IMR-90 (cell line): Measurements from ENCODE around the gene PPFIBP2. TPM values are rescaled to one million over a fixed set of nuclear protein-coding genes. Genes with fewer than 3 reads are reported as not detected.

ENCODE experiments used
- ATAC-seq: fragments of 200-7000 bp; cut with Tn5 transposase; 2 replicates; pipeline ENCODE4 v1.9.1; 2020; ENCODE audit warnings: low read depth, mild to moderate bottlenecking, moderate library complexity
- BruUV-seq: library from RNA; stranded (reverse); fragments of 400-500 nt; replicated peaks from 2 replicates; lab custom pipeline; 2021; lab: Mats Ljungman, UMichigan
- CTCF ChIA-PET: fragments of 300-600 bp; formaldehyde crosslinking; extraction: SDS; loops from one replicate; lab custom pipeline; 2021; ENCODE audit warnings: antibody characterized with exemption; lab: Yijun Ruan, JAX
- POLR2A ChIA-PET: fragments of 300-600 bp; sonication (Branson Sonifier 250); formaldehyde crosslinking; loops from one replicate; lab custom pipeline; 2022; ENCODE audit warnings: antibody characterized with exemption; ENCODE audit not compliant: unreplicated experiment; lab: Charles Lee
- DNase-seq: peaks from one replicate; pipeline ENCODE4 v3.0.0; 2013
- H2AFZ ChIP-seq: replicated peaks from 2 replicates; pipeline ENCODE3; 2013; ENCODE audit warnings: low read length, mild to moderate bottlenecking; ENCODE audit not compliant: poor library complexity
- H2AK5ac ChIP-seq: 2 replicates; pipeline ENCODE4 v1.6.1; 2013; ENCODE audit warnings: low read depth, low read length, inconsistent platforms
- H2AK9ac ChIP-seq: replicated peaks from 2 replicates; pipeline ENCODE3; 2013; ENCODE audit warnings: mild to moderate bottlenecking, low read depth, low read length, moderate library complexity; ENCODE audit not compliant: poor library complexity
- H2BK120ac ChIP-seq: 2 replicates; pipeline ENCODE4 v1.6.1; 2013; ENCODE audit warnings: low read depth, low read length, inconsistent platforms
- H2BK15ac ChIP-seq: 3 replicates; pipeline ENCODE4 v1.6.1; 2013; ENCODE audit warnings: low read depth, low read length, inconsistent platforms
- H2BK20ac ChIP-seq: 2 replicates; pipeline ENCODE4 v1.6.1; 2013; ENCODE audit warnings: low read depth, mild to moderate bottlenecking, inconsistent platforms, low read length, moderate library complexity
- H2BK5ac ChIP-seq: 2 replicates; pipeline ENCODE4 v1.6.1; 2013; ENCODE audit warnings: mild to moderate bottlenecking, low read depth, low read length, inconsistent platforms; ENCODE audit not compliant: poor library complexity, severe bottlenecking
- H3K14ac ChIP-seq: replicated peaks from 2 replicates; pipeline ENCODE4 v1.6.1; 2013; ENCODE audit warnings: low read depth, low read length, inconsistent platforms
- H3K18ac ChIP-seq: 2 replicates; pipeline ENCODE4 v1.6.1; 2013; ENCODE audit warnings: low read depth, low read length, control low read depth
- H3K23ac ChIP-seq: 2 replicates; pipeline ENCODE4 v1.6.1; 2013; ENCODE audit warnings: low read depth, low read length, inconsistent platforms
- H3K27ac ChIP-seq: 2 replicates; pipeline ENCODE4 v1.5.1; 2013; ENCODE audit warnings: mild to moderate bottlenecking, control low read depth, low read length; ENCODE audit not compliant: insufficient read depth
- H3K27me3 ChIP-seq: 2 replicates; pipeline ENCODE4 v1.6.1; 2013; ENCODE audit warnings: low read length; ENCODE audit not compliant: control insufficient read depth, insufficient read depth
- H3K36me3 ChIP-seq: 2 replicates; pipeline ENCODE4 v1.6.1; 2013; ENCODE audit warnings: low read length, mixed read lengths; ENCODE audit not compliant: control insufficient read depth, insufficient read depth
- H3K4ac ChIP-seq: 2 replicates; pipeline ENCODE4 v1.6.1; 2013; ENCODE audit warnings: low read depth, low read length, inconsistent platforms
- H3K4me1 ChIP-seq: 2 replicates; pipeline ENCODE4 v1.6.1; 2013; ENCODE audit warnings: low read length, mixed read lengths; ENCODE audit not compliant: control insufficient read depth, insufficient read depth
- H3K4me2 ChIP-seq: 2 replicates; pipeline ENCODE4 v1.6.1; 2013; ENCODE audit warnings: low read depth, mild to moderate bottlenecking, control low read depth, low read length, moderate library complexity
- H3K4me3 ChIP-seq: 2 replicates; pipeline ENCODE4 v1.5.1; 2013; ENCODE audit warnings: low read depth, mild to moderate bottlenecking, control low read depth, low read length, moderate library complexity; ENCODE audit not compliant: insufficient read depth
- H3K56ac ChIP-seq: 2 replicates; pipeline ENCODE4 v1.6.1; 2013; ENCODE audit warnings: low read length, inconsistent platforms; ENCODE audit not compliant: insufficient read depth; ENCODE audit errors: extremely low read depth
- H3K79me1 ChIP-seq, 2 experiments: 2 replicates each; pipeline ENCODE4 v1.6.1; 2013; ENCODE audit warnings: low read length in 2 of 2, inconsistent platforms in 1 of 2, low read depth in 1 of 2
- H3K9ac ChIP-seq: 2 replicates; pipeline ENCODE4 v1.6.1; 2013; ENCODE audit warnings: low read depth, low read length, control low read depth
- H3K9me1 ChIP-seq: 2 replicates; pipeline ENCODE4 v1.6.1; 2013; ENCODE audit warnings: low read length, inconsistent platforms; ENCODE audit not compliant: insufficient read depth
- H3K9me3 ChIP-seq: 2 replicates; pipeline ENCODE4 v1.6.1; 2013; ENCODE audit warnings: low read length; ENCODE audit not compliant: control insufficient read depth, insufficient read depth
- H4K20me1 ChIP-seq: 2 replicates; pipeline ENCODE4 v1.6.1; 2013; ENCODE audit warnings: low read length, inconsistent platforms; ENCODE audit not compliant: insufficient read depth
- H4K5ac ChIP-seq: 2 replicates; pipeline ENCODE4 v1.6.1; 2013; ENCODE audit warnings: mild to moderate bottlenecking, low read depth, low read length, control low read depth
- H4K8ac ChIP-seq, 2 experiments: 2 replicates each; pipeline ENCODE4 v1.6.1; 2013; ENCODE audit warnings: low read depth in 2 of 2, low read length in 2 of 2, control low read depth in 1 of 2, inconsistent platforms in 1 of 2
- H4K91ac ChIP-seq: 2 replicates; pipeline ENCODE4 v1.6.1; 2013; ENCODE audit warnings: low read depth, low read length, inconsistent platforms; ENCODE audit not compliant: insufficient read depth
- CEBPB ChIP-seq: IDR thresholded peaks from 2 replicates; pipeline ENCODE4 v1.6.1; 2012; ENCODE audit warnings: low read depth, low read length, improper control_type of control experiment
- MXI1 ChIP-seq: IDR thresholded peaks from 2 replicates; pipeline ENCODE4 v1.6.1; 2012; ENCODE audit warnings: low read depth, mild to moderate bottlenecking, low read length, moderate library complexity, borderline replicate concordance
- NFE2L2 ChIP-seq: fragments of 150-350 bp; IDR thresholded peaks from 2 replicates; pipeline ENCODE4 v1.6.1; 2016; ENCODE audit warnings: low read depth, mild to moderate bottlenecking, low read length
- SMC3 ChIP-seq: fragments of 150-350 bp; IDR thresholded peaks from 2 replicates; pipeline ENCODE4 v1.6.1; 2016; ENCODE audit warnings: low read depth, mild to moderate bottlenecking, antibody characterized with exemption, low read length, moderate library complexity
- WGBS, 2 experiments: methylation state at CpG; one replicate each; pipeline versions ENCODE4 v1.1.5 to v1.1.7; 2013; ENCODE audit warnings: missing lambda C conversion rate in 2 of 2; ENCODE audit not compliant: insufficient read length in 1 of 2; ENCODE audit errors: extremely low coverage in 2 of 2; 5-methylcytosine and 5-hydroxymethylcytosine counted together
- dilution Hi-C: fragments of 300-500 bp; cut with HindIII; formaldehyde crosslinking; loops from one replicate; pipeline ENCODE4 v1.14.3; 2018; ENCODE audit warnings: low sequenced_read_pairs; ENCODE audit not compliant: unreplicated experiment
- in situ Hi-C: fragments of 300-500 bp; cut with MboI; formaldehyde crosslinking; loops from 3 replicates; pipeline ENCODE4 v1.14.3; 2019; ENCODE audit warnings: low sequenced_read_pairs, inconsistent platforms, mixed read lengths
- intact Hi-C: fragments of 100-400 bp; cut with micrococcal nuclease; formaldehyde crosslinking; loops from 2 replicates; pipeline ENCODE4 v1.10.0; 2022
- polyA plus RNA-seq, 3 experiments: library from polyadenylated mRNA; depleted of rRNA; stranded (reverse); fragments of >200 nt; gene quantifications; 2 replicates each; pipeline ENCODE4 v1.2.3, GENCODE V29; 2012; ENCODE audit warnings: low replicate concordance in 1 of 3
- total RNA-seq: library from RNA; depleted of rRNA; stranded (reverse); fragments of >200 nt; gene quantifications from 2 replicates; pipeline ENCODE4 v1.2.3, GENCODE V29; 2012

Gene PPFIBP2
- total and polyA plus RNA-seq, 2 of the 4 experiments (the other 2 are of a cell fraction), result 6.0 to 11.8 TPM

- Histone ChIP-seq H3K9me1 (peaks cover 5% of the 10 kb centered on the region; the same call in 1 of the 2 replicates), H3K56ac (no peak overlapping the region), H3K9ac (no peak overlapping the region), H4K20me1 (no peaks in the 10 kb centered on the region), H3K9me3 (no peaks in the 10 kb centered on the region), H2BK20ac (no peak overlapping the region), H3K36me3 (no peaks in the 10 kb centered on the region), H4K8ac (no peak overlapping the region), H2BK5ac (no peak overlapping the region), H3K18ac (no peak overlapping the region), H2BK120ac (no peak overlapping the region), H3K23ac (no peak overlapping the region), H4K91ac (no peak overlapping the region), H3K4me2 (no peak overlapping the region), H3K27ac (no peak overlapping the region), H3K4me3 (no peak overlapping the region), H3K27me3 (no peaks in the 10 kb centered on the region; the same call in 1 of the 2 replicates), H2BK15ac (no peak overlapping the region), H4K5ac (no peak overlapping the region), H3K14ac (no peak overlapping the region), H3K4me1 (peaks cover 14% of the 10 kb centered on the region), H2AK5ac (no peak overlapping the region), H3K4ac (no peak overlapping the region), H3K79me1 (no peaks in the 10 kb centered on the region), H2AK9ac (no peak overlapping the region), H2AFZ (no peak overlapping the region)
- WGBS, 2 experiments, result 67% methylated on average over 1 of the region's 2 CpGs; no CpG with 5 or more reads in 1 of the 2 experiments
- TF ChIP-seq NFE2L2 (no peak), MXI1 (no peak), CEBPB (no peak), SMC3 (no peak)
- dilution Hi-C loops, result no loop called here
- DNase-seq (no peak), ATAC-seq (no peak)
- ChIA-PET POLR2A (no interaction called here), CTCF (interaction anchor here (1.8 kb wide), 1 partner anchor 11 kb away, joined by 8 read pairs; no protein-coding TSS in a partner anchor)
- in situ Hi-C loops, result no loop called here
- BruUV-seq, result no TSS peak
- intact Hi-C loops, result no loop called here
Observed at GRCh38 chr11:7582338-7582985, 68.7 kb downstream of the PPFIBP2 start.
